ENCODE measurements around the gene ELOA.

DNA sequence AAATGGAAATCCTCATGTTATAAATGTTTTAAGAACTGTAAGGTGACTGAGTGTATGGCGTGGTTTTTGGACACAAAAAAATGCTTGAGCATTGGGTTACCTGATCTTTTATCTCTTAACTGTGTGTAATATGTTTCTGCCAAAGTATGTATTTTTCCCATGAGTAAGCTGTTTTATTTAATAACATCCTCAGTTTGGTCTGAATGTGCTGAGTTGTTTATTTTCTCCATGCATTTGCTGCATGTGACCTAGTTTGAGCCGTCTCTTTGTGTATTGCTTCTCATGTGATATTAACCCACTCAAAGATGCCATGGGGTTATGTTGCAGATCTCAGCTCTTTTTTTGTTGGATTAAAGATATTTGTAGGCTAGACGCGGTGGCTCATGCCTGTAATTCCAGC, 41.6 kb downstream of the ELOA start:
- TF ChIP-seq POLR2A (IDR thresholded peaks at IDR 0.05) = no peak
- TF ChIP-seq, protein P1, sequence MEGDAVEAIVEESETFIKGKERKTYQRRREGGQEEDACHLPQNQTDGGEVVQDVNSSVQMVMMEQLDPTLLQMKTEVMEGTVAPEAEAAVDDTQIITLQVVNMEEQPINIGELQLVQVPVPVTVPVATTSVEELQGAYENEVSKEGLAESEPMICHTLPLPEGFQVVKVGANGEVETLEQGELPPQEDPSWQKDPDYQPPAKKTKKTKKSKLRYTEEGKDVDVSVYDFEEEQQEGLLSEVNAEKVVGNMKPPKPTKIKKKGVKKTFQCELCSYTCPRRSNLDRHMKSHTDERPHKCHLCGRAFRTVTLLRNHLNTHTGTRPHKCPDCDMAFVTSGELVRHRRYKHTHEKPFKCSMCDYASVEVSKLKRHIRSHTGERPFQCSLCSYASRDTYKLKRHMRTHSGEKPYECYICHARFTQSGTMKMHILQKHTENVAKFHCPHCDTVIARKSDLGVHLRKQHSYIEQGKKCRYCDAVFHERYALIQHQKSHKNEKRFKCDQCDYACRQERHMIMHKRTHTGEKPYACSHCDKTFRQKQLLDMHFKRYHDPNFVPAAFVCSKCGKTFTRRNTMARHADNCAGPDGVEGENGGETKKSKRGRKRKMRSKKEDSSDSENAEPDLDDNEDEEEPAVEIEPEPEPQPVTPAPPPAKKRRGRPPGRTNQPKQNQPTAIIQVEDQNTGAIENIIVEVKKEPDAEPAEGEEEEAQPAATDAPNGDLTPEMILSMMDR (IDR thresholded peaks at IDR 0.05) = no peak
